Ishikawa (cell line): ENCODE results near the gene WWOX.

Source experiments
- CEBPB ChIP-seq: IDR thresholded peaks from 2 replicates; pipeline ENCODE4 v1.6.1; 2012
- CREB1 ChIP-seq: IDR thresholded peaks from 2 replicates; pipeline ENCODE4 v1.6.1; 2012; ENCODE audit warnings: low read depth
- EGR1 ChIP-seq: IDR thresholded peaks from 2 replicates; pipeline ENCODE4 v1.6.1; 2012
- EP300 ChIP-seq: IDR thresholded peaks from 2 replicates; pipeline ENCODE4 v1.6.1; 2012; ENCODE audit warnings: borderline replicate concordance
- FOXM1 ChIP-seq: IDR thresholded peaks from 2 replicates; pipeline ENCODE4 v1.6.1; 2012; ENCODE audit warnings: low read depth, borderline replicate concordance
- NFIC ChIP-seq: IDR thresholded peaks from 2 replicates; pipeline ENCODE4 v1.6.1; 2012
- RAD21 ChIP-seq: IDR thresholded peaks from 2 replicates; pipeline ENCODE4 v1.6.1; 2012; ENCODE audit warnings: low read depth
- REST ChIP-seq: IDR thresholded peaks from 2 replicates; pipeline ENCODE4 v1.6.1; 2012; ENCODE audit warnings: low read depth, mild to moderate bottlenecking
- TAF1 ChIP-seq: IDR thresholded peaks from 2 replicates; pipeline ENCODE4 v1.6.1; 2012; ENCODE audit warnings: low read depth, mild to moderate bottlenecking
- TCF12 ChIP-seq: IDR thresholded peaks from 2 replicates; pipeline ENCODE4 v1.6.1; 2012; ENCODE audit warnings: low read depth
- TEAD4 ChIP-seq: IDR thresholded peaks from 2 replicates; pipeline ENCODE4 v1.6.1; 2012
- USF1 ChIP-seq: IDR thresholded peaks from 2 replicates; pipeline ENCODE4 v1.6.1; 2012
- YY1 ChIP-seq: IDR thresholded peaks from 2 replicates; pipeline ENCODE4 v1.6.1; 2012; ENCODE audit warnings: low read depth
- ZBTB7A ChIP-seq: IDR thresholded peaks from 2 replicates; pipeline ENCODE4 v1.6.1; 2012; ENCODE audit warnings: low read depth
- TF ChIP-seq, protein P1 (sequence below): IDR thresholded peaks from 2 replicates; pipeline ENCODE4 v1.6.1; 2012

The WWOX gene

DNA sequence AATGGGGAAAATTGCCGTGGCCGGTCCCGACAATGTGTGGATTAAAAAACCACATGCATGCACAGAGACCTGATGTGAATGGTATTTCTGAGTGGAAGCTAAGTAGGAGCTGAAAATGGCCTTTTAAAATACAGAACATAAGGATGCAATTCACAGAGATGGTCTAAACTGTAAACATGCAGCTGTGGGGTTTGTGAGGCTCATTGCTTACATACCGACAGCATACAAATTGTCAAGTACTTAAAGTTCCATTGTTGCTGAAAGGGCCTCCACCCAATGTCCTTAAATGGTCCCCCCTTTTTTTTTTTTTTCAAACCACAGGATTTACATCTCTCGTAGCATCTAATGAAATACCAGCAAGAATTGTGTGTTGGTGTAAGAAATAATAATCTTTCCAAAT, 977.9 kb downstream of the WWOX start:
- TF ChIP-seq CREB1 (no peak), EGR1 (no peak), CEBPB (no peak), ZBTB7A (no peak), TAF1 (no peak), RAD21 (no peak)
- TF ChIP-seq, protein P1, sequence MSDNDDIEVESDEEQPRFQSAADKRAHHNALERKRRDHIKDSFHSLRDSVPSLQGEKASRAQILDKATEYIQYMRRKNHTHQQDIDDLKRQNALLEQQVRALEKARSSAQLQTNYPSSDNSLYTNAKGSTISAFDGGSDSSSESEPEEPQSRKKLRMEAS = no peak

GRCh38 chr16:79079656-79080420, 980.4 kb downstream of the WWOX start:
- TF ChIP-seq FOXM1 (no peak), YY1 (no peak), RAD21 (no peak), TEAD4 (no peak)

- TF ChIP-seq TCF12 (no peak), YY1 (no peak), TEAD4 (no peak), TAF1 (no peak)
Measured at GRCh38 chr16:79081297-79082066, 982.0 kb downstream of the WWOX start.

GRCh38 chr16:79082970-79083369, 983.5 kb downstream of the WWOX start:
- TF ChIP-seq, protein P1 = no peak
- TF ChIP-seq CEBPB (no peak), CREB1 (no peak), TAF1 (no peak), TEAD4 (no peak)

GRCh38 chr16:79083508-79084299, 984.2 kb downstream of the WWOX start:
- TF ChIP-seq, protein P1 = no peak
- no peak for TF ChIP-seq NFIC
- no peak for TF ChIP-seq EP300
- no peak for TF ChIP-seq CEBPB
- no peak for TF ChIP-seq RAD21
- TF ChIP-seq CREB1 = no peak
- no peak for TF ChIP-seq REST
- TF ChIP-seq FOXM1 = no peak
- TF ChIP-seq EGR1 = no peak
- no peak for TF ChIP-seq TEAD4
- no peak for TF ChIP-seq YY1
- no peak for TF ChIP-seq USF1
- TF ChIP-seq ZBTB7A = no peak
- no peak for TF ChIP-seq TCF12
- no peak for TF ChIP-seq TAF1

DNA sequence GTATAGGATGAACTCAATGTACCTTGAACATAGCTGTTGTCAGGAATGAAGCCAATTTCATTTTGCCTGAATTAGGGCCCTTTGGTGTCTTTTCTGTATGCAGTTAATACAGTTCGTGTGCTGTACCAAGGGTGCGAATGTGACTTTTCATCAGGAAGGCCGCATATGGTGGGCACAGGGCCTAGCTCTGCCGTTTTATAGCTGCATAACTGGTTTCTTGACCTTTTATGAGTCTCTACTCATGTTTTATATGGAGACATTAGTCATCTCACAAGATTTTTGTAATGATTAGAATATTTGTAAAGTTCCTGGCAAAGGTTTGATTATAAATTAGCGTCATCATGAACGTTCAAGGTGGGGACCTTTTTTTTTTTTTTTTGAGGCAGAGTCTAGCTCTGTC, 989.5 kb downstream of the WWOX start:
- TF ChIP-seq ZBTB7A (no peak), TAF1 (no peak), CREB1 (no peak), FOXM1 (no peak), CEBPB (no peak), TCF12 (no peak), RAD21 (no peak), EP300 (no peak), NFIC (no peak), YY1 (no peak), USF1 (no peak), TEAD4 (no peak), EGR1 (no peak), REST (no peak)
- TF ChIP-seq, protein P1 = no peak
